Fibroblast of lung (primary cell): ENCODE measurements around the gene AMER2. TPM values are rescaled to one million over a fixed set of nuclear protein-coding genes. Genes with fewer than 3 reads are reported as not detected.

Source experiments
- DNase-seq, 2 donors: peaks; one replicate each; pipeline versions ENCODE4 v3.0.0 to v3.0.0-alpha.2; 2010; ENCODE audit warnings: low read depth in 2 of 2
- H2AFZ ChIP-seq: 2 replicates; pipeline ENCODE4 v1.5.1; 2012; ENCODE audit warnings: low read length, control low read depth, inconsistent platforms
- H3K27ac ChIP-seq: 2 replicates; pipeline ENCODE4 v1.5.1; 2011; ENCODE audit warnings: low read length, control low read depth; ENCODE audit not compliant: insufficient read depth
- H3K27me3 ChIP-seq: 2 replicates; pipeline ENCODE4 v1.5.1; 2011; ENCODE audit warnings: mild to moderate bottlenecking, low read length; ENCODE audit not compliant: control insufficient read depth, insufficient read depth
- H3K36me3 ChIP-seq: 2 replicates; pipeline ENCODE4 v1.5.1; 2011; ENCODE audit warnings: low read length; ENCODE audit not compliant: control insufficient read depth, insufficient read depth
- H3K4me1 ChIP-seq: 2 replicates; pipeline ENCODE4 v1.5.1; 2011; ENCODE audit warnings: low read length; ENCODE audit not compliant: control insufficient read depth, insufficient read depth; ENCODE audit errors: extremely low read depth
- H3K4me2 ChIP-seq: 2 replicates; pipeline ENCODE4 v1.5.1; 2011; ENCODE audit warnings: low read length, control low read depth; ENCODE audit not compliant: insufficient read depth; ENCODE audit errors: extremely low read depth
- H3K4me3 ChIP-seq, 4 experiments: fragments of 200-600 bp in 1 of 4; sonication (generic) in 1 of 4; replicated peaks in 1 of 4; 2 replicates each; pipeline ENCODE4 v1.5.1; 2011 to 2016; ENCODE audit warnings: low read length in 4 of 4, low read depth in 3 of 4, mild to moderate bottlenecking in 3 of 4, control low read depth in 2 of 4, inconsistent platforms in 1 of 4, mixed read lengths in 1 of 4; ENCODE audit not compliant: insufficient read depth in 1 of 4; ENCODE audit errors: control extremely low read depth in 1 of 4
- H3K79me2 ChIP-seq: 2 replicates; pipeline ENCODE4 v1.5.1; 2012; ENCODE audit warnings: mild to moderate bottlenecking, low read length, inconsistent platforms; ENCODE audit not compliant: control insufficient read depth, insufficient read depth
- H3K9ac ChIP-seq: 2 replicates; pipeline ENCODE4 v1.5.1; 2011; ENCODE audit warnings: mild to moderate bottlenecking, low read length, control low read depth; ENCODE audit not compliant: insufficient read depth
- H3K9me3 ChIP-seq: 2 replicates; pipeline ENCODE4 v1.5.1; 2012; ENCODE audit warnings: low read depth, low read length; ENCODE audit not compliant: control insufficient read depth, insufficient read depth
- H4K20me1 ChIP-seq: 2 replicates; pipeline ENCODE4 v1.5.1; 2011; ENCODE audit warnings: low read length; ENCODE audit not compliant: control insufficient read depth, insufficient read depth; ENCODE audit errors: extremely low read depth
- CTCF ChIP-seq, 2 donors: IDR thresholded peaks in 1 of 2; conservative IDR thresholded peaks in 1 of 2; 1 replicate in 1 of 2; 2 replicates in 1 of 2; pipeline ENCODE4 v1.5.1; 2011 to 2012; ENCODE audit warnings: low read length in 2 of 2, control low read depth in 1 of 2, inconsistent platforms in 1 of 2, low read depth in 1 of 2, mild to moderate bottlenecking in 1 of 2
- EZH2 ChIP-seq: IDR thresholded peaks from 2 replicates; pipeline ENCODE4 v1.5.1; 2012; ENCODE audit warnings: low read length, control low read depth, mild to moderate bottlenecking; ENCODE audit errors: missing control alignments
- polyA plus RNA-seq, 2 donors: library from polyadenylated mRNA; depleted of rRNA in 1 of 2; stranded (reverse) in 1 of 2; unstranded in 1 of 2; fragments of >200 nt; gene quantifications; 2 replicates each; pipeline ENCODE4 v1.2.1, GENCODE V29; 2011 to 2012; ENCODE audit warnings: missing spikeins in 1 of 2
- total RNA-seq: library from RNA; depleted of rRNA; stranded (reverse); fragments of >200 nt; gene quantifications from 2 replicates; pipeline ENCODE4 v1.2.1, GENCODE V29; 2014

Gene AMER2
- total and polyA plus RNA-seq, 2 donors (not counting 1 experiment from before 2014, with no cell fraction given) = under 0.01 TPM; not detected in 1

- no peaks in the 10 kb centered on the region for H3K4me1 ChIP-seq
- H3K9ac ChIP-seq = no peak overlapping the region
- no peak overlapping the region for H3K4me2 ChIP-seq
- DNase-seq = no peak
- peaks cover 5% of the 10 kb centered on the region for H3K27me3 ChIP-seq
- H3K4me3 ChIP-seq = no peak overlapping the region
- H3K79me2 ChIP-seq = no peaks in the 10 kb centered on the region
- H2AFZ ChIP-seq = no peak overlapping the region
- no peak overlapping the region for H3K27ac ChIP-seq
- no peaks in the 10 kb centered on the region for H3K36me3 ChIP-seq
- H4K20me1 ChIP-seq = no peaks in the 10 kb centered on the region
- no peaks in the 10 kb centered on the region for H3K9me3 ChIP-seq
- TF ChIP-seq CTCF (conservative IDR thresholded peaks at IDR 0.05 in 1 of 2, IDR thresholded peaks at IDR 0.05 in 1 of 2; ENCODE audit: low read depth in 1 of 2, low read length in 2 of 2) (no peak), EZH2 (no peak)
Observed at GRCh38 chr13:25192489-25192888, 20.4 kb upstream of the AMER2 start.

- TF ChIP-seq EZH2 = no peak
- no peak for TF ChIP-seq CTCF (conservative IDR thresholded peaks at IDR 0.05 in 1 of 2, IDR thresholded peaks at IDR 0.05 in 1 of 2; ENCODE audit: low read depth in 1 of 2, low read length in 2 of 2)
- H4K20me1 ChIP-seq = no peaks in the 10 kb centered on the region
- no peaks in the 10 kb centered on the region for H3K9me3 ChIP-seq
- no peak overlapping the region for H3K4me3 ChIP-seq
- H3K27ac ChIP-seq = no peak overlapping the region
- no peak for DNase-seq
- no peaks in the 10 kb centered on the region for H3K36me3 ChIP-seq
- peaks cover 5% of the 10 kb centered on the region for H3K27me3 ChIP-seq
- no peaks in the 10 kb centered on the region for H3K4me1 ChIP-seq
- H3K4me2 ChIP-seq = no peak overlapping the region
- H3K9ac ChIP-seq = no peak overlapping the region
- no peak overlapping the region for H2AFZ ChIP-seq
- H3K79me2 ChIP-seq = no peaks in the 10 kb centered on the region
Observed at GRCh38 chr13:25192052-25192451, 20.0 kb upstream of the AMER2 start.

GRCh38 chr13:25190771-25191170 is 18.7 kb upstream of the AMER2 start:
- H3K27me3 ChIP-seq = peaks cover 5% of the 10 kb centered on the region
- no peak for TF ChIP-seq CTCF (conservative IDR thresholded peaks at IDR 0.05 in 1 of 2, IDR thresholded peaks at IDR 0.05 in 1 of 2; ENCODE audit: low read depth in 1 of 2, low read length in 2 of 2)
- no peak for TF ChIP-seq EZH2
- DNase-seq = no peak
- H2AFZ ChIP-seq = no peak overlapping the region
- H3K4me2 ChIP-seq = no peak overlapping the region
- no peaks in the 10 kb centered on the region for H3K4me1 ChIP-seq
- no peaks in the 10 kb centered on the region for H3K36me3 ChIP-seq
- no peaks in the 10 kb centered on the region for H3K9me3 ChIP-seq
- no peak overlapping the region for H3K27ac ChIP-seq
- H3K4me3 ChIP-seq = no peak overlapping the region
- no peak overlapping the region for H3K9ac ChIP-seq
- no peaks in the 10 kb centered on the region for H3K79me2 ChIP-seq
- H4K20me1 ChIP-seq = no peaks in the 10 kb centered on the region
